ENCODE data around the gene AIFM2. TPM values are rescaled to one million over a fixed set of nuclear protein-coding genes. Genes with fewer than 3 reads are reported as not detected.

AIFM2 gene
- total and polyA plus RNA-seq, 3 donors from 2014 or later: 7.1 to 9.7 (median 7.1) TPM

DNA sequence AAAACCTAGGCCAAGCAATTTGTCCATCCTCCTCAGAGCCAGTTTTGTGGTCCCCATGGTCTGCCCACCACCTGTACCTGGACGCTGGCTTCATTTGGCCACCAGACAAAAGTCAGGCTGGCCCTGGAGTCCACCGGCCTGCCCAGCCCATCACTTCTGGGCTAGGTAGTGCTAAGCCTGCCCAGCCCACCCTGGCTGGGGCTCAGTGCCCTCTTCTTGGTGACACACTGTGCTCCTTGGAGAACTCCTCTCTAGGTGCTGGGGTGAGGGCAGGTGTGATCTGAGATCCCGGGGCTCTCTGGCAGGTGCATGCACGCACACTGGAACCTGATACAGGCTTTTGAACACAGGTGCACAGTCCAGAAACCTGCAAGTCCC is 1.1 kb downstream of the AIFM2 start:
- DNase-seq: no peak
- intact Hi-C loops (cut with DNase I; ENCODE audit: low total_unique reads): no loop called here

DNA sequence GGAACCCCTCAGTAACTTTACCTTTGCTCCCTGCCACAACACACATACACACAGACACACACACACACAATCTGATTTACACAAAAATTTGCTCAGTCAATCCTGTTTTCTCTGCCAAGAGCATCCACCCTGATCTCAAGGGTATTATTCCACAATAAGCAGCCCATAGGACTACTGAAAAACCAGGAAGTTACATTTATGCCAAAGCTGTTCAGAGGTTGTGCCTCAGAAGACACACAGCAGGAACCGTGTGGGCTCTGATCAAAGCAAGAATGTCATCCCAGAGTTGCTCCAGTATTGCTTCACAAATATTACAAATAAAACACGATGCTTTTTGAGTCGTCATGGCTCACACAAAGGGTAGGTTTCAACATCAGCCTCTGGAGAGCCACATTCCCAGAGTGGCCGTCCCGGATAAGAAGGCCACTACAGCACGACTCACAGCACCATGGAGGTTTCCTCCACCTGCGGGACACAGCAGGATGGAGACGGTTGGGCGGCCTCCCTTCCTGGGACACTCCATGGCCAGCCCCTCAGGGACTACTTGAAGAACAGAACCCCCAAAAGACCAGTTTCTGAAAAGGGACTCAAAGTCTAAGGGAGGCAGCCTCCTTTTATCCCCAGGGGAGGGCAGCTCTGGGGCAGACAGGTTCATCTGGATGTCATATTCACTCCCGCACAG is 1.6 kb downstream of the AIFM2 start:
- Histone ChIP-seq H3K4me1 (peaks cover 6% of the 10 kb centered on the region), H3K36me3 (ENCODE audit: low read depth, missing control alignments) (no peaks in the 10 kb centered on the region), H3K27me3 (no peaks in the 10 kb centered on the region), H3K4me3 (no peak overlapping the region), H3K9me3 (no peaks in the 10 kb centered on the region), H3K27ac (no peak overlapping the region)
- DNase-seq: no peak
- TF ChIP-seq, protein P1, sequence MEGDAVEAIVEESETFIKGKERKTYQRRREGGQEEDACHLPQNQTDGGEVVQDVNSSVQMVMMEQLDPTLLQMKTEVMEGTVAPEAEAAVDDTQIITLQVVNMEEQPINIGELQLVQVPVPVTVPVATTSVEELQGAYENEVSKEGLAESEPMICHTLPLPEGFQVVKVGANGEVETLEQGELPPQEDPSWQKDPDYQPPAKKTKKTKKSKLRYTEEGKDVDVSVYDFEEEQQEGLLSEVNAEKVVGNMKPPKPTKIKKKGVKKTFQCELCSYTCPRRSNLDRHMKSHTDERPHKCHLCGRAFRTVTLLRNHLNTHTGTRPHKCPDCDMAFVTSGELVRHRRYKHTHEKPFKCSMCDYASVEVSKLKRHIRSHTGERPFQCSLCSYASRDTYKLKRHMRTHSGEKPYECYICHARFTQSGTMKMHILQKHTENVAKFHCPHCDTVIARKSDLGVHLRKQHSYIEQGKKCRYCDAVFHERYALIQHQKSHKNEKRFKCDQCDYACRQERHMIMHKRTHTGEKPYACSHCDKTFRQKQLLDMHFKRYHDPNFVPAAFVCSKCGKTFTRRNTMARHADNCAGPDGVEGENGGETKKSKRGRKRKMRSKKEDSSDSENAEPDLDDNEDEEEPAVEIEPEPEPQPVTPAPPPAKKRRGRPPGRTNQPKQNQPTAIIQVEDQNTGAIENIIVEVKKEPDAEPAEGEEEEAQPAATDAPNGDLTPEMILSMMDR (IDR thresholded peaks at IDR 0.05): no peak
- no peak for TF ChIP-seq POLR2A (IDR thresholded peaks at IDR 0.05)
- WGBS, 2 donors: 66 to 90% methylated on average over 10 of the region's 10 CpGs
- intact Hi-C loops (cut with DNase I; ENCODE audit: low total_unique reads): no loop called here

More for the DNA sequence above, 1.1 kb downstream of the AIFM2 start:
- H3K27me3 ChIP-seq: no peaks in the 10 kb centered on the region
- WGBS, 2 donors: 80 to 93% methylated on average over 1 to 4 of the region's 4 CpGs
- peaks cover 6% of the 10 kb centered on the region for H3K4me1 ChIP-seq
- H3K27ac ChIP-seq: no peak overlapping the region
- H3K4me3 ChIP-seq: no peak overlapping the region
- TF ChIP-seq, protein P1 (IDR thresholded peaks at IDR 0.05): no peak
- no peak for TF ChIP-seq POLR2A (IDR thresholded peaks at IDR 0.05)
- H3K9me3 ChIP-seq: no peaks in the 10 kb centered on the region
- H3K36me3 ChIP-seq (ENCODE audit: low read depth, missing control alignments): no peaks in the 10 kb centered on the region

DNA sequence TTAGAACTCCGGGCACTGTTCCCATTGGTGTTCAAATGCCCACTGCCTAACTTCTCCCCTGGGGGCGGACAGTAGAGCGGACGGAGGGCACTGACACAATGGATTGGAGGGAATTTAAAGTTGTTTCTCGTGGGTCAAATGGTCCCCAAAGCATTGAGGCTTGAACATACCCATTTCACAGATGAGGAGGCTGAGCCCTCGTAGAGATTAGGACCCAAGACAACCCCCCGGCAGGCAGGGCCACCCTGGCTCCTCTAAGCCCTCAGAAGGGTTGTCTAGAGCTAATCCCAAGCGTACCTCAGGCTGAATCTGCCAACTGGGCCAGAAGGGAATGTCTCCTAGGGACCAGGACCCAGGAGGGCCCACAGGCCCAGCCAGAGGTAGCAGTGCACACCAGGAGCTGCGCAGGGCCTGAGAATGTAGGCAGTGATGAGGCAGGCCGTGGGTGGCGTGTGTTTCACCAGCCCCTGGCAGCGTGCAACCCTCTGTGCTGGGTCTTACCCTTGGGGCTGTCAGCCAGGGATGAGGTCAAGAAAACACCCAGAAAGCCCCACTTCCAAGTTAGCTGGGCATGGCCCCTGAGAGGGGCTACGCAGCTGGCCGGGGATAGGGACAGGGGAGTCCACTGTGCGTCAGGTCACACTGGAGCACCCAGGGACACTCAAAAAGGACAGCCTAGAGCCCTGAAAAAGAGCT is 5.8 kb downstream of the AIFM2 start:
- no peak overlapping the region for H3K27ac ChIP-seq
- no peaks in the 10 kb centered on the region for H3K9me3 ChIP-seq
- H3K4me1 ChIP-seq: peaks cover under 1% of the 10 kb centered on the region
- TF ChIP-seq POLR2A (IDR thresholded peaks at IDR 0.05): no peak
- TF ChIP-seq, protein P1 (IDR thresholded peaks at IDR 0.05): no peak
- H3K36me3 ChIP-seq (ENCODE audit: low read depth, missing control alignments): no peaks in the 10 kb centered on the region
- DNase-seq: no peak
- intact Hi-C loops (cut with DNase I; ENCODE audit: low total_unique reads): no loop called here
- H3K4me3 ChIP-seq: no peak overlapping the region
- H3K27me3 ChIP-seq: no peaks in the 10 kb centered on the region
- 94 to 97% methylated on average over 5 to 15 of the region's 15 CpGs for WGBS, 2 donors

DNA sequence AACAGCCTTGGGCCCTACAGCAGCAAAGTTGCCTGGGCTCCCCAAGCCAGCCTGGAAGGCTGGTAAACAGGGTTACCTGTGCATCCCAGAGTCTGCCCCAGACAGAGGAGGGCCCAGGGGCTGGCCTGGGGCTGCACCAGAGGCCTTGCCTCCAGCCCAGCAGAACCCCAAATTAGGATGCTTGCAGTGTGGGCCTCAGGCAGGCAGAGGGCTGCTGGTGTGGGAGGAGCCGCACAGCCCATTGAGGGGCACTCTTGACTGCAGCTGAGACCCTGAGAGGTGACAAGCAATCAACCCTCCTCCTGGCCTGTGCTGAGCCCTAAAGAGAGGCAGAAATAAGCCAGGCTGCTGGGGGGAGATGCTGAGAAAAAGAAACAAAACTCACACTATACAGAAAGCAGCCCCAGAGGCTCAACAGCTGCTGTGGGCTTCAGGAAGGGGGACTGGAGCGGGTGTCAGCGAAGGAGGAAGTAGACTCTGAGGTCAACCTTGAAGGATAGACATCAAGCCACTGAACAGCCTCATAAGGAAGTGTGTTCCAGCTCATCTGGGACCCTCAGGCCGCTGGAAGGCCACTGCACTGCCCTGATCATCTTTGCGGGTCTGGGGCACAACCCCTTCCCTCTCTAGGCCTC is 6.6 kb downstream of the AIFM2 start:
- TF ChIP-seq, protein P1 (IDR thresholded peaks at IDR 0.05): no peak
- no peak for TF ChIP-seq POLR2A (IDR thresholded peaks at IDR 0.05)
- intact Hi-C loops (cut with DNase I; ENCODE audit: low total_unique reads): no loop called here
- WGBS, 2 donors: 96 to 97% methylated on average over 5 of the region's 5 CpGs
- Histone ChIP-seq H3K36me3 (ENCODE audit: low read depth, missing control alignments) (no peaks in the 10 kb centered on the region), H3K27me3 (no peaks in the 10 kb centered on the region), H3K4me1 (no peaks in the 10 kb centered on the region), H3K9me3 (no peaks in the 10 kb centered on the region), H3K4me3 (no peak overlapping the region), H3K27ac (no peak overlapping the region)
- DNase-seq: no peak

Data from testis (tissue), 3 donors.